ENCODE data around the gene DGKA. TPM values are rescaled to one million over a fixed set of nuclear protein-coding genes. Genes with fewer than 3 reads are reported as not detected.

The DGKA gene
- total RNA-seq, 1 experiment from 2014 or later: 27.2 TPM

DNA sequence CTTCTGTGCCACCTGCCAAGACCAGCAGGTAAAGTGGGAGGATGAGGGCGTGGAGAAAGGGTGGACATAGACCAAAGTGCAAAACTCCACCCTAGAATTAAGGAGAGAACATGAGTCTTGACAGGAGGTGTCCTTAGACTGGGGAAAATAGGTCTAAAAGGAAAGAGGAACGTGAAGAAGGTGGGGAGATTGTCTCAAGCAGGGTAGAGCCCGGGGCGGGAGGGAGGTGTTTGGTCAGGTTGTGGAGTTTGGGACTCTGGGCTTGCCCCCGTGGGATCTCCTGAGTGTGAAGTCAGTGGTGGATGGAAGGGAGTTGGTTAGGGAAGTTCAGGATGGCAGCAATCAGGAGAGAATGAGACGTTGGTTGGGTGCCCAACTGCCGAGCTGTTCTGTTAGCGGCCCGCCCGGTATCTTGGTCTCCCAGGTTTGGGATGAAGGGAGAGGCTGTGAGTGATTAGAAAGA is 386 bp downstream of the DGKA start:
- TSS peak; percentile 4 for BruUV-seq (replicated peaks)
- H3K27me3 ChIP-seq (ENCODE audit: low read length): no peaks in the 10 kb centered on the region
- intact Hi-C loops (cut with micrococcal nuclease): loop anchor here (2.0 kb wide), 1 partner anchor 193 kb away; no protein-coding TSS in a partner anchor
- no peaks in the 10 kb centered on the region for H4K20me1 ChIP-seq (ENCODE audit: low read length)
- H3K79me2 ChIP-seq (ENCODE audit: low read length): peaks cover 4% of the 10 kb centered on the region
- no peak for DNase-seq
- peak overlapping the region; percentile 38 for H3K27ac ChIP-seq (ENCODE audit: low read length)
- peaks cover 43% of the 10 kb centered on the region for H3K4me1 ChIP-seq (ENCODE audit: insufficient read depth, low read length)
- H3K9me3 ChIP-seq (ENCODE audit: low read length): no peaks in the 10 kb centered on the region
- H3K4me3 ChIP-seq (ENCODE audit: low read length): peak overlapping the region; percentile 82
- ATAC-seq: no peak
- POLR2A ChIA-PET (ENCODE audit: unreplicated experiment): no interaction called here
- H3F3A ChIP-seq (ENCODE audit: low read length, unreplicated experiment): no peaks in the 10 kb centered on the region
- H3K9me2 ChIP-seq (replicated peaks; ENCODE audit: low read length): no peaks in the 10 kb centered on the region
- H3K36me3 ChIP-seq (ENCODE audit: low read depth, low read length): no peaks in the 10 kb centered on the region
- H3K9ac ChIP-seq (ENCODE audit: low read length): peak overlapping the region; percentile 70
- peak overlapping the region; percentile 95 for H3K4me2 ChIP-seq (ENCODE audit: low read length)
- no peak for TF ChIP-seq EZH2phosphoT487 (IDR thresholded peaks at IDR 0.05; ENCODE audit: borderline replicate concordance, low read length)
- TF ChIP-seq, protein P1, sequence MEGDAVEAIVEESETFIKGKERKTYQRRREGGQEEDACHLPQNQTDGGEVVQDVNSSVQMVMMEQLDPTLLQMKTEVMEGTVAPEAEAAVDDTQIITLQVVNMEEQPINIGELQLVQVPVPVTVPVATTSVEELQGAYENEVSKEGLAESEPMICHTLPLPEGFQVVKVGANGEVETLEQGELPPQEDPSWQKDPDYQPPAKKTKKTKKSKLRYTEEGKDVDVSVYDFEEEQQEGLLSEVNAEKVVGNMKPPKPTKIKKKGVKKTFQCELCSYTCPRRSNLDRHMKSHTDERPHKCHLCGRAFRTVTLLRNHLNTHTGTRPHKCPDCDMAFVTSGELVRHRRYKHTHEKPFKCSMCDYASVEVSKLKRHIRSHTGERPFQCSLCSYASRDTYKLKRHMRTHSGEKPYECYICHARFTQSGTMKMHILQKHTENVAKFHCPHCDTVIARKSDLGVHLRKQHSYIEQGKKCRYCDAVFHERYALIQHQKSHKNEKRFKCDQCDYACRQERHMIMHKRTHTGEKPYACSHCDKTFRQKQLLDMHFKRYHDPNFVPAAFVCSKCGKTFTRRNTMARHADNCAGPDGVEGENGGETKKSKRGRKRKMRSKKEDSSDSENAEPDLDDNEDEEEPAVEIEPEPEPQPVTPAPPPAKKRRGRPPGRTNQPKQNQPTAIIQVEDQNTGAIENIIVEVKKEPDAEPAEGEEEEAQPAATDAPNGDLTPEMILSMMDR (conservative IDR thresholded peaks at IDR 0.05; ENCODE audit: low read depth, low read length): no peak
- TF ChIP-seq EZH2 (IDR thresholded peaks at IDR 0.05; ENCODE audit: low read length, unreplicated experiment): no peak
- CTCF ChIA-PET: interaction anchor here (1.0 kb wide), 1 partner anchor 9 kb away, joined by 4 read pairs; no protein-coding TSS in a partner anchor
- peak overlapping the region; percentile 94 for H2AFZ ChIP-seq (ENCODE audit: low read length)

DNA sequence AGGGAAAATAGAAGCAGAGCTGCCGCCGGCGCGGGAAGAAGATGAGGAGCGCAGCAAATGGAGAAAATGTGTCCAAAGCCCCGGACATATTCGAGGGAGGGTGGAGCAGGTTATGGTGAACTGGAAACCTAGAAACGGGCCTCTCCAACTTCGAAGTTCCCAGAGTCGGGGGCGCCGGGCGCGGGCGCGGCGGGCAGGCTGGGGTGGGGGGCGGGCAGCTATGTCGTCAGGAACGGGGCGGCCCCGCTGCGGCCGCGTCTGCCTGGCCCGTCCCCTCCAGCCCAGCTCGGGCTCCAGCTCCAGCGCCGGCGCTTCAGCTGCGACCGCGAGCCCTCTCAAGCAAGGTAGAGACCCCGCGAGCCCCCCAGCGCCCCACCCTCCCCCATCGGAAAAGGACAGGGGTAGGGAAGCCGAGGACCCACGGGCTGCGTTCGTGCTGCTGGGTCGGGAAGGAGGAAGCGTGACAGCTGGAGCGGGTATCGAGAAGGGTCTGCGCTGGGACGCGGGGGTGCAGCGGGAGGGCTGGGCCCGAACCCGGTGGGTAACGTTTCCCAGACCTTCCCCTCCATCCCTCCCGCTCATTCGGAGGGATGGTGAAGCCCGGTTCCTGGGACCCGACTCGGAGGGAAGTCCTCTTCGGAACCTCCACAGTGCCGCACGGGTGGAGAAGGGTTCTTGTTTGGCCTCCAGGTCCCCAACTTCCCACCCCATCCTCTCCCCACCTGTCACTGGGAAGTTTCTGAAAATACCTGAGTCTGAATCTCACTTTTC is 1.0 kb downstream of the DGKA start:
- ATAC-seq: peak; percentile 27
- TF ChIP-seq, protein P1 (conservative IDR thresholded peaks at IDR 0.05; ENCODE audit: low read depth, low read length): no peak
- peak overlapping the region; percentile 94 for H2AFZ ChIP-seq (ENCODE audit: low read length)
- H3K36me3 ChIP-seq (ENCODE audit: low read depth, low read length): no peaks in the 10 kb centered on the region
- H3K27me3 ChIP-seq (ENCODE audit: low read length): no peaks in the 10 kb centered on the region
- peak overlapping the region; percentile 95 for H3K4me2 ChIP-seq (ENCODE audit: low read length)
- DNase-seq: no peak
- no peaks in the 10 kb centered on the region for H3K9me2 ChIP-seq (replicated peaks; ENCODE audit: low read length)
- peak overlapping the region; percentile 70 for H3K9ac ChIP-seq (ENCODE audit: low read length)
- no TSS peak for BruUV-seq (replicated peaks)
- H3K27ac ChIP-seq (ENCODE audit: low read length): peak overlapping the region; percentile 56
- ChIA-PET POLR2A (ENCODE audit: unreplicated experiment) (interaction anchor here (0.6 kb wide), 1 partner anchor 114 kb away, joined by 5 read pairs; the partner anchor contains the start of gene ORMDL2), CTCF (interaction anchor here (1.0 kb wide), 1 partner anchor 8 kb away, joined by 4 read pairs; no protein-coding TSS in a partner anchor)
- intact Hi-C loops (cut with micrococcal nuclease): loop anchor here (2.0 kb wide), 2 partner anchors 115 to 193 kb away; partner anchors contain the start of gene SARNP
- peak overlapping the region; percentile 82 for H3K4me3 ChIP-seq (ENCODE audit: low read length)
- H3K79me2 ChIP-seq (ENCODE audit: low read length): no peaks in the 10 kb centered on the region; the same call in none of the 2 replicates
- peaks cover 43% of the 10 kb centered on the region for H3K4me1 ChIP-seq (ENCODE audit: insufficient read depth, low read length)
- H3F3A ChIP-seq (ENCODE audit: low read length, unreplicated experiment): no peaks in the 10 kb centered on the region
- H4K20me1 ChIP-seq (ENCODE audit: low read length): no peaks in the 10 kb centered on the region
- no peaks in the 10 kb centered on the region for H3K9me3 ChIP-seq (ENCODE audit: low read length)

DNA sequence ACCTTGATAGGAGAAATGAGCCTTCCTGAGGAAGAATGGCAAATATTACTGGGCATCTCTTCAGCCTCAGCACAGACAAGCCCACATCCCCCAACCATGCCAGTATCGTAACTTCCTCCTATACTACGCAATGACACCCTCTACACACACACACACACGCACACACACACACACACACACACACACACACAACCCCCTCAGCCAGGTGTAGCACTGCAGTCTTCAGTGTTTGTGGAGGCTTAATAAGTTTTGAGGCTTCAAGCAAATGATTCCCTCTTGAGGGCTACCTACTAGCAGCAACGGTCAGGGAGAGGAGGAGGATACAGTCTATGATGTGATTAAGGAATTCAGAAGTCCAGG is 1.6 kb downstream of the DGKA start:
- H3K4me1 ChIP-seq (ENCODE audit: insufficient read depth, low read length): peaks cover 45% of the 10 kb centered on the region
- H3K27ac ChIP-seq (ENCODE audit: low read length): peak overlapping the region; percentile 56
- H4K20me1 ChIP-seq (ENCODE audit: low read length): no peaks in the 10 kb centered on the region
- POLR2A ChIA-PET (ENCODE audit: unreplicated experiment): no interaction called here
- no peaks in the 10 kb centered on the region for H3K36me3 ChIP-seq (ENCODE audit: low read depth, low read length)
- H3K4me3 ChIP-seq (ENCODE audit: low read length): peak overlapping the region; percentile 82
- no peaks in the 10 kb centered on the region for H3K27me3 ChIP-seq (ENCODE audit: low read length)
- H3K4me2 ChIP-seq (ENCODE audit: low read length): peak overlapping the region; percentile 95
- H3F3A ChIP-seq (ENCODE audit: low read length, unreplicated experiment): no peaks in the 10 kb centered on the region
- no peaks in the 10 kb centered on the region for H3K9me3 ChIP-seq (ENCODE audit: low read length)
- TF ChIP-seq EZH2 (IDR thresholded peaks at IDR 0.05; ENCODE audit: low read length, unreplicated experiment) (no peak), EZH2phosphoT487 (IDR thresholded peaks at IDR 0.05; ENCODE audit: borderline replicate concordance, low read length) (no peak)
- TF ChIP-seq, protein P1 (conservative IDR thresholded peaks at IDR 0.05; ENCODE audit: low read depth, low read length): no peak
- peak; percentile 17 for ATAC-seq
- peak overlapping the region; percentile 70 for H3K9ac ChIP-seq (ENCODE audit: low read length)
- intact Hi-C loops (cut with micrococcal nuclease): loop anchor here (2.0 kb wide), 1 partner anchor 116 kb away; the partner anchor contains the start of gene SARNP
- H2AFZ ChIP-seq (ENCODE audit: low read length): peak overlapping the region; percentile 94
- BruUV-seq (replicated peaks): TSS peak; percentile 38
- CTCF ChIA-PET: no interaction called here
- DNase-seq: no peak
- H3K9me2 ChIP-seq (replicated peaks; ENCODE audit: low read length): no peaks in the 10 kb centered on the region
- no peaks in the 10 kb centered on the region; the same call in none of the 2 replicates for H3K79me2 ChIP-seq (ENCODE audit: low read length)

All from PC-3 (cell line).